HG03565 (cell line): ENCODE results near the gene TXNL4A.
"Not testable (repeated sequence)": the region's sequence is repeated elsewhere in the genome, so short reads cannot be mapped to it uniquely, and the experiment has no call there.

ENCODE experiments used
- ATAC-seq: cut with Tn5 transposase; IDR thresholded peaks from one replicate; pipeline ENCODE4 v1.9.1; 2021; ENCODE audit warnings: mild to moderate bottlenecking, moderate library complexity; ENCODE audit not compliant: unreplicated experiment

Gene TXNL4A

GRCh38 chr18:79965119-79965902 is 23.1 kb downstream of the TXNL4A start:
- ATAC-seq = no peak

- peak; percentile 64 for ATAC-seq
These were observed 23.8 kb downstream of the TXNL4A start, which contains the start of gene HSBP1L1 for GRCh38 chr18:79964330-79965118. TSS of gene HSBP1L1 (plus strand) at chr18:79964643. CDS start at chr18:79964736, 93 bp downstream.

- ATAC-seq = no peak
These were observed 24.6 kb downstream of the TXNL4A start for GRCh38 chr18:79963658-79964329.

- peak; percentile 42 for ATAC-seq
These were observed 25.3 kb downstream of the TXNL4A start for GRCh38 chr18:79962835-79963657.

GRCh38 chr18:79962311-79962710 is 26.1 kb downstream of the TXNL4A start:
- ATAC-seq = no peak

- no peak for ATAC-seq
These were observed 26.7 kb downstream of the TXNL4A start for GRCh38 chr18:79961527-79962291.

- ATAC-seq = no peak
These were observed 27.3 kb downstream of the TXNL4A start for GRCh38 chr18:79960921-79961526.

- not testable (repeated sequence) for ATAC-seq
These were observed 28.1 kb downstream of the TXNL4A start for GRCh38 chr18:79960161-79960801.

GRCh38 chr18:79958981-79959380 is 29.4 kb downstream of the TXNL4A start:
- no peak for ATAC-seq

- ATAC-seq = no peak
These were observed 32.1 kb downstream of the TXNL4A start for GRCh38 chr18:79956276-79956675.

- ATAC-seq = no peak
These were observed 32.9 kb downstream of the TXNL4A start for GRCh38 chr18:79955302-79956075.

GRCh38 chr18:79954791-79955190 is 33.6 kb downstream of the TXNL4A start:
- no peak for ATAC-seq

- ATAC-seq = no peak
These were observed 34.3 kb downstream of the TXNL4A start for GRCh38 chr18:79953971-79954651.

- no peak for ATAC-seq
These were observed 35.3 kb downstream of the TXNL4A start for GRCh38 chr18:79952996-79953559.

GRCh38 chr18:79952456-79952995 is 35.8 kb downstream of the TXNL4A start:
- ATAC-seq = no peak

GRCh38 chr18:79951545-79952455 is 36.6 kb downstream of the TXNL4A start, which contains the start of gene SLC66A2:
TSS of gene SLC66A2 (minus strand) at chr18:79951653. CDS start at chr18:79950926, 727 bp downstream.
- peak; percentile 56 for ATAC-seq
